OCI-LY3 (cell line): ENCODE data around the gene MAFG.

Experiments used
- CTCF ChIP-seq: fragments of 200-600, 300-600 bp; sonication (generic); IDR thresholded peaks from 2 replicates; pipeline ENCODE4 v1.5.1; 2014; ENCODE audit warnings: antibody characterized with exemption, low read length, low read depth
- EZH2phosphoT487 ChIP-seq: fragments of 200-600 bp; shearing (Covaris generic); IDR thresholded peaks from 2 replicates; pipeline ENCODE4 v1.6.1; 2018; ENCODE audit warnings: antibody characterized with exemption, mixed run types, low read depth

- TF ChIP-seq CTCF (no peak), EZH2phosphoT487 (no peak)
Observed at GRCh38 chr17:81879121-81879520, 48.4 kb downstream of the MAFG start.
